Panc1 (cell line): ENCODE results near the gene CELF1. TPM values are rescaled to one million over a fixed set of nuclear protein-coding genes. Genes with fewer than 3 reads are reported as not detected.

Experiments
- ATAC-seq: fragments of 200-7000 bp; cut with Tn5 transposase; 2 replicates; pipeline ENCODE4 v1.9.1; 2020; ENCODE audit warnings: mild to moderate bottlenecking, moderate library complexity
- BruUV-seq: library from RNA; stranded (reverse); fragments of 400-500 nt; replicated peaks from 2 replicates; lab custom pipeline; 2021; lab: Mats Ljungman, UMichigan
- CTCF ChIA-PET: fragments of 300-600 bp; sonication (Branson Sonifier 250); formaldehyde crosslinking; loops from one replicate; lab custom pipeline; 2022; ENCODE audit warnings: antibody characterized with exemption; lab: Charles Lee
- POLR2A ChIA-PET: fragments of 300-600 bp; sonication (Branson Sonifier 250); formaldehyde crosslinking; loops from one replicate; lab custom pipeline; 2022; ENCODE audit warnings: antibody characterized with exemption; lab: Charles Lee
- DNase-seq: peaks from one replicate; pipeline ENCODE4 v3.0.0-alpha.2; 2010; ENCODE audit warnings: low read depth, low spot score
- H3K27ac ChIP-seq: 2 replicates; pipeline ENCODE4 v1.5.1; 2011; ENCODE audit warnings: mild to moderate bottlenecking, low read length, inconsistent platforms
- H3K27me3 ChIP-seq: fragments of 200-500 bp; sonication (Bioruptor generic); 2 replicates; pipeline ENCODE4 v1.6.0; 2014; ENCODE audit warnings: low read length, inconsistent platforms; ENCODE audit not compliant: control insufficient read depth, insufficient read depth
- H3K36me3 ChIP-seq: fragments of 200-500 bp; sonication (Bioruptor generic); 2 replicates; pipeline ENCODE4 v1.5.1; 2014; ENCODE audit warnings: inconsistent platforms, mild to moderate bottlenecking, low read length, moderate library complexity; ENCODE audit not compliant: control insufficient read depth, insufficient read depth
- H3K4me1 ChIP-seq: 2 replicates; pipeline ENCODE4 v1.5.1; 2011; ENCODE audit warnings: inconsistent platforms, mild to moderate bottlenecking, low read length, moderate library complexity; ENCODE audit not compliant: control insufficient read depth, insufficient read depth
- H3K4me3 ChIP-seq, 2 experiments: 2 replicates each; pipeline ENCODE4 v1.5.1; 2011 to 2012; ENCODE audit warnings: low read depth in 2 of 2, low read length in 2 of 2, mild to moderate bottlenecking in 2 of 2, inconsistent platforms in 1 of 2, moderate library complexity in 1 of 2
- H3K9me3 ChIP-seq: fragments of 200-500 bp; sonication (Bioruptor generic); 2 replicates; pipeline ENCODE4 v1.5.1; 2014; ENCODE audit warnings: low read depth, mild to moderate bottlenecking, inconsistent platforms, low read length, moderate library complexity; ENCODE audit not compliant: control insufficient read depth, insufficient read depth
- POLR2AphosphoS5 ChIP-seq: IDR thresholded peaks from 2 replicates; pipeline ENCODE4 v1.6.1; 2012; ENCODE audit warnings: mild to moderate bottlenecking, low read depth, low read length, moderate library complexity
- SIN3A ChIP-seq: IDR thresholded peaks from 2 replicates; pipeline ENCODE4 v1.6.1; 2012; ENCODE audit warnings: low read depth, mild to moderate bottlenecking, low read length, moderate library complexity, borderline replicate concordance; ENCODE audit not compliant: insufficient read depth
- TCF7L2 ChIP-seq: IDR thresholded peaks from 2 replicates; pipeline ENCODE4 v1.6.1; 2011; ENCODE audit warnings: mild to moderate bottlenecking, low read depth, low read length, inconsistent platforms
- in situ Hi-C: cut with HindIII; loops from 2 replicates; pipeline ENCODE4 v1.10.0; 2016; ENCODE audit warnings: low sequenced_read_pairs, low pct_unique_long_range_greater_than_20kb
- intact Hi-C: fragments of 100-400 bp; cut with micrococcal nuclease; formaldehyde crosslinking; loops from one replicate; pipeline ENCODE4 v1.10.0; 2022; ENCODE audit not compliant: unreplicated experiment
- total RNA-seq: library from RNA; stranded (reverse); gene quantifications from one replicate; pipeline ENCODE4 v1.2.1, GENCODE V29; 2021; ENCODE audit not compliant: unreplicated experiment
- TF ChIP-seq, protein P1 (sequence below): fragments of 450-650 bp; IDR thresholded peaks from 2 replicates; pipeline ENCODE4 v1.5.1; 2017; ENCODE audit warnings: mild to moderate bottlenecking
- TF ChIP-seq, protein P2 (sequence below), 2 experiments: IDR thresholded peaks; 2 replicates each; pipeline ENCODE4 v1.6.1; 2011 to 2012; ENCODE audit warnings: low read depth in 2 of 2, control low read depth in 1 of 2, low read length in 1 of 2, mild to moderate bottlenecking in 1 of 2, moderate library complexity in 1 of 2; ENCODE audit not compliant: insufficient read depth in 1 of 2

The CELF1 gene
- total RNA-seq, 1 experiment from 2014 or later = 160 TPM

DNA sequence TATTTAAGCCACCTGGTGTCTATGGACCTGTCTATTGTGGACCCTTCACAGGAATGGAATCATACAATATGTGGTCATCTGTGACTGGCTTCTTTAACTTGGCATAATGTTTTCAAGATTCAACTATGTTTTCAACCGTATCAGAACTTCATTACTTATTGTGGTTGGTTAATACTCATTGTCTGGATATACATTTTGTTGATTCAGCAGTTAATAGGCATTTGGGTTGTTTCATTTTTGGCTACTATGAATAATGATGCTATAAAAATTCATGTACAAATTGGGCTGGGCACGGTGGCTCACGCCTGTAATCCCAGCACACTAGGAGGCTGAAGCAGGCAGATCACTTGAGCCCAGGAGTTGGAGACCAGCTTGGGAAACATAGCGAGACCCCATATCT lies 101.5 kb downstream of the CELF1 start:
- intact Hi-C loops = loop anchor here (5.0 kb wide), 1 partner anchor 79 kb away; no protein-coding TSS in a partner anchor
- in situ Hi-C loops = no loop called here

DNA sequence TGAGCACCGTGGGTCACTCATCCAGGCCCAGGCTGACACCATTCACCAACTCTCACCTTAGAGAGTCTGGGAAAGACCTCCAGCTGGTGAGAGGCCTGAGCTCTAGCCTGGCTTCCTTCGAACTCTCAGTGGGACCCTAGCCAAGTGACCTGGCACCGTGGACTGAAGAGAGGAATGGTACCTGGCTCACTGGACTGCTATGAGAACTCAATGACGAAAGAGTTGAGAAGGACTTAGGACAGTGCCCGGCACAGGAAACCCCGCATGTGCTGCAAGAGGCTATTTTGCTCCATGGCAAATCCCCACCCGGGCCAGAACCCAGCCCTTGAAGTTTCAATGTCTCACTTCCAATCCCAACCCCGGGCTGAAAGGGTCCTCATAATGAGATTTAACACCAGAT lies 103.4 kb downstream of the CELF1 start:
- no peaks in the 10 kb centered on the region for H3K36me3 ChIP-seq
- H3K4me1 ChIP-seq = no peaks in the 10 kb centered on the region
- CTCF ChIA-PET = no interaction called here
- intact Hi-C loops = no loop called here
- H3K4me3 ChIP-seq = no peak overlapping the region
- H3K27ac ChIP-seq = no peak overlapping the region
- H3K27me3 ChIP-seq = no peaks in the 10 kb centered on the region
- no TSS peak for BruUV-seq
- no peaks in the 10 kb centered on the region for H3K9me3 ChIP-seq
- DNase-seq = no peak
- no peak for ATAC-seq
- POLR2A ChIA-PET = no interaction called here
- in situ Hi-C loops = no loop called here
- TF ChIP-seq, protein P1, sequence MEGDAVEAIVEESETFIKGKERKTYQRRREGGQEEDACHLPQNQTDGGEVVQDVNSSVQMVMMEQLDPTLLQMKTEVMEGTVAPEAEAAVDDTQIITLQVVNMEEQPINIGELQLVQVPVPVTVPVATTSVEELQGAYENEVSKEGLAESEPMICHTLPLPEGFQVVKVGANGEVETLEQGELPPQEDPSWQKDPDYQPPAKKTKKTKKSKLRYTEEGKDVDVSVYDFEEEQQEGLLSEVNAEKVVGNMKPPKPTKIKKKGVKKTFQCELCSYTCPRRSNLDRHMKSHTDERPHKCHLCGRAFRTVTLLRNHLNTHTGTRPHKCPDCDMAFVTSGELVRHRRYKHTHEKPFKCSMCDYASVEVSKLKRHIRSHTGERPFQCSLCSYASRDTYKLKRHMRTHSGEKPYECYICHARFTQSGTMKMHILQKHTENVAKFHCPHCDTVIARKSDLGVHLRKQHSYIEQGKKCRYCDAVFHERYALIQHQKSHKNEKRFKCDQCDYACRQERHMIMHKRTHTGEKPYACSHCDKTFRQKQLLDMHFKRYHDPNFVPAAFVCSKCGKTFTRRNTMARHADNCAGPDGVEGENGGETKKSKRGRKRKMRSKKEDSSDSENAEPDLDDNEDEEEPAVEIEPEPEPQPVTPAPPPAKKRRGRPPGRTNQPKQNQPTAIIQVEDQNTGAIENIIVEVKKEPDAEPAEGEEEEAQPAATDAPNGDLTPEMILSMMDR = no peak
- TF ChIP-seq TCF7L2 (no peak), SIN3A (no peak), POLR2AphosphoS5 (no peak)
- TF ChIP-seq, protein P2, sequence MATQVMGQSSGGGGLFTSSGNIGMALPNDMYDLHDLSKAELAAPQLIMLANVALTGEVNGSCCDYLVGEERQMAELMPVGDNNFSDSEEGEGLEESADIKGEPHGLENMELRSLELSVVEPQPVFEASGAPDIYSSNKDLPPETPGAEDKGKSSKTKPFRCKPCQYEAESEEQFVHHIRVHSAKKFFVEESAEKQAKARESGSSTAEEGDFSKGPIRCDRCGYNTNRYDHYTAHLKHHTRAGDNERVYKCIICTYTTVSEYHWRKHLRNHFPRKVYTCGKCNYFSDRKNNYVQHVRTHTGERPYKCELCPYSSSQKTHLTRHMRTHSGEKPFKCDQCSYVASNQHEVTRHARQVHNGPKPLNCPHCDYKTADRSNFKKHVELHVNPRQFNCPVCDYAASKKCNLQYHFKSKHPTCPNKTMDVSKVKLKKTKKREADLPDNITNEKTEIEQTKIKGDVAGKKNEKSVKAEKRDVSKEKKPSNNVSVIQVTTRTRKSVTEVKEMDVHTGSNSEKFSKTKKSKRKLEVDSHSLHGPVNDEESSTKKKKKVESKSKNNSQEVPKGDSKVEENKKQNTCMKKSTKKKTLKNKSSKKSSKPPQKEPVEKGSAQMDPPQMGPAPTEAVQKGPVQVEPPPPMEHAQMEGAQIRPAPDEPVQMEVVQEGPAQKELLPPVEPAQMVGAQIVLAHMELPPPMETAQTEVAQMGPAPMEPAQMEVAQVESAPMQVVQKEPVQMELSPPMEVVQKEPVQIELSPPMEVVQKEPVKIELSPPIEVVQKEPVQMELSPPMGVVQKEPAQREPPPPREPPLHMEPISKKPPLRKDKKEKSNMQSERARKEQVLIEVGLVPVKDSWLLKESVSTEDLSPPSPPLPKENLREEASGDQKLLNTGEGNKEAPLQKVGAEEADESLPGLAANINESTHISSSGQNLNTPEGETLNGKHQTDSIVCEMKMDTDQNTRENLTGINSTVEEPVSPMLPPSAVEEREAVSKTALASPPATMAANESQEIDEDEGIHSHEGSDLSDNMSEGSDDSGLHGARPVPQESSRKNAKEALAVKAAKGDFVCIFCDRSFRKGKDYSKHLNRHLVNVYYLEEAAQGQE (IDR thresholded peaks at IDR 0.05; ENCODE audit: insufficient read depth in 1 of 2, low read depth in 2 of 2, low read length in 1 of 2) = no peak

More for the DNA sequence above, 101.5 kb downstream of the CELF1 start:
- no peaks in the 10 kb centered on the region for H3K36me3 ChIP-seq
- no TSS peak for BruUV-seq
- H3K9me3 ChIP-seq = no peaks in the 10 kb centered on the region
- POLR2A ChIA-PET = interaction anchor here (0.6 kb wide), 1 partner anchor 134 kb away, joined by 7 read pairs; no protein-coding TSS in a partner anchor
- H3K4me3 ChIP-seq = no peak overlapping the region
- ATAC-seq (no peak), DNase-seq (no peak)
- no peak overlapping the region for H3K27ac ChIP-seq
- no peaks in the 10 kb centered on the region for H3K27me3 ChIP-seq
- H3K4me1 ChIP-seq = no peaks in the 10 kb centered on the region
- TF ChIP-seq, protein P1 = no peak
- no peak for TF ChIP-seq POLR2AphosphoS5
- CTCF ChIA-PET = no interaction called here
